Prostate gland (tissue), 2 donors: ENCODE results near the gene CDK16. TPM values are rescaled to one million over a fixed set of nuclear protein-coding genes. Genes with fewer than 3 reads are reported as not detected.

Experiments used
- DNase-seq: peaks from one replicate; pipeline ENCODE4 v3.0.0-alpha.2; 2019; ENCODE audit warnings: low spot score
- H3K27ac ChIP-seq, 2 donors: fragments of 200-600 bp; sonication (generic); 2 replicates each; pipeline ENCODE4 v1.5.1; 2017 to 2019
- H3K27me3 ChIP-seq: fragments of 200-600 bp; sonication (generic); replicated peaks from 2 replicates; pipeline ENCODE4 v1.5.1; 2019; ENCODE audit not compliant: insufficient read depth
- H3K36me3 ChIP-seq, 2 donors: fragments of 200-600 bp; sonication (generic); 1 replicate in 1 of 2; 2 replicates in 1 of 2; pipeline versions ENCODE4 v1.5.1 to v1.8.1; 2017 to 2019
- H3K4me1 ChIP-seq: fragments of 200-600 bp; sonication (generic); replicated peaks from 2 replicates; pipeline ENCODE4 v1.5.1; 2019
- H3K4me3 ChIP-seq, 2 donors: fragments of 200-600 bp; sonication (generic); 2 replicates each; pipeline ENCODE4 v1.5.1; 2017 to 2019
- H3K9me3 ChIP-seq: fragments of 200-600 bp; sonication (generic); 2 replicates; pipeline ENCODE4 v1.5.1; 2017
- POLR2A ChIP-seq: fragments of 450-650 bp; IDR thresholded peaks from one replicate; pipeline ENCODE4 v1.6.1; 2016; ENCODE audit warnings: antibody characterized with exemption, mild to moderate bottlenecking
- POLR2AphosphoS5 ChIP-seq: sonication (generic); formaldehyde crosslinking; IDR thresholded peaks from one replicate; pipeline ENCODE4 v1.6.1; 2017; ENCODE audit warnings: antibody characterized with exemption
- WGBS: methylation state at CpG from one replicate; pipeline ENCODE4 v1.1.5; 2018; 5-methylcytosine and 5-hydroxymethylcytosine counted together
- intact Hi-C: fragments of 100-400 bp; cut with DNase I; formaldehyde crosslinking; loops from one replicate; pipeline ENCODE4 v1.14.2; 2022
- total RNA-seq, 2 donors: library from RNA; depleted of rRNA; stranded (reverse); fragments of >200 nt; gene quantifications; one replicate each; pipeline ENCODE4 v1.1.0, GENCODE V29; 2016
- TF ChIP-seq, protein P1 (sequence below), 4 experiments: fragments of 200-600 bp in 2 of 4; fragments of 450-650 bp in 2 of 4; sonication (generic) in 2 of 4; IDR thresholded peaks; 1 replicate in 3 of 4; 2 replicates in 1 of 4; pipeline ENCODE4 v1.5.1; 2016 to 2019; ENCODE audit warnings: antibody characterized with exemption in 4 of 4, mild to moderate bottlenecking in 2 of 4, moderate library complexity in 2 of 4

Gene CDK16
- total RNA-seq, 2 donors from 2014 or later: 63.5 to 173 TPM

DNA sequence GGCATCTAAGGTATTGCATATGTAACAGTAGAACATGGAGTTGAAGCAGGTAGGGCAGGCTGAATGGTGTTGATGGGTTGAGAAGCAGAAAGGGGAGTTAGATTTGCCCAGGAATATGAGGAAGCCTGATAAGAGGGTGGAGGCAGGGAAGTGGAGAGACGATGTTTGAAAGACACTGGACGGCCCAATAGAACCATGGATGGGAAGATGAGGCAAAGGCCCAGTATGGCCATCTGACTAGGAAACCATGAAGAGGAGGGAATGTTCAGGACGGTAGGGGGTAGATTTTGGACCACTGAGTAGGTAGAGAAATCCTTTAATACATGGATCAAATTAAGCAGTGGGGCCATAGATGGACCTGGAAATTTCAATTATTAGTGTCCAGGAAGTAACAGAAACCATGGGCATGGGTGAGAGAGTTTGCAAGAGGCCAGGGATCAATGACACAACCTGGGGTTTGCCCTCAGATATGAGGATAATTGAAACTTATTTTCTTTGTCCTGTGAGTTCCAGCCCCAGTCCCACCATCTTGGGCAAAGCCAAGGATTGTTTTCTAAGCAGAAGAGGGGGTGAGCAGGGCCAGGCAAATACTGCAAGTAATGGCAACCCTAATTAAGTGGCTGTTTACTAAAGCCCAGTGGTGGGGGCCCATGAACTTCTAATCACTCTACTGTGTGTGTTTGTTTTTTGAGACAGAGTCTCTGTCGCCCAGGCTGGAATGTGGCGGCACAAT, 11.8 kb downstream of the CDK16 start:
- no peaks in the 10 kb centered on the region for H3K27me3 ChIP-seq
- H3K4me3 ChIP-seq: no peak overlapping the region
- H3K36me3 ChIP-seq: no peaks in the 10 kb centered on the region
- TF ChIP-seq, protein P1, sequence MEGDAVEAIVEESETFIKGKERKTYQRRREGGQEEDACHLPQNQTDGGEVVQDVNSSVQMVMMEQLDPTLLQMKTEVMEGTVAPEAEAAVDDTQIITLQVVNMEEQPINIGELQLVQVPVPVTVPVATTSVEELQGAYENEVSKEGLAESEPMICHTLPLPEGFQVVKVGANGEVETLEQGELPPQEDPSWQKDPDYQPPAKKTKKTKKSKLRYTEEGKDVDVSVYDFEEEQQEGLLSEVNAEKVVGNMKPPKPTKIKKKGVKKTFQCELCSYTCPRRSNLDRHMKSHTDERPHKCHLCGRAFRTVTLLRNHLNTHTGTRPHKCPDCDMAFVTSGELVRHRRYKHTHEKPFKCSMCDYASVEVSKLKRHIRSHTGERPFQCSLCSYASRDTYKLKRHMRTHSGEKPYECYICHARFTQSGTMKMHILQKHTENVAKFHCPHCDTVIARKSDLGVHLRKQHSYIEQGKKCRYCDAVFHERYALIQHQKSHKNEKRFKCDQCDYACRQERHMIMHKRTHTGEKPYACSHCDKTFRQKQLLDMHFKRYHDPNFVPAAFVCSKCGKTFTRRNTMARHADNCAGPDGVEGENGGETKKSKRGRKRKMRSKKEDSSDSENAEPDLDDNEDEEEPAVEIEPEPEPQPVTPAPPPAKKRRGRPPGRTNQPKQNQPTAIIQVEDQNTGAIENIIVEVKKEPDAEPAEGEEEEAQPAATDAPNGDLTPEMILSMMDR (IDR thresholded peaks at IDR 0.05): no peak
- H3K9me3 ChIP-seq: no peaks in the 10 kb centered on the region
- DNase-seq: no peak
- intact Hi-C loops: no loop called here
- no peaks in the 10 kb centered on the region for H3K4me1 ChIP-seq
- WGBS: 89% methylated on average over 5 of the region's 5 CpGs
- no peak overlapping the region for H3K27ac ChIP-seq

DNA sequence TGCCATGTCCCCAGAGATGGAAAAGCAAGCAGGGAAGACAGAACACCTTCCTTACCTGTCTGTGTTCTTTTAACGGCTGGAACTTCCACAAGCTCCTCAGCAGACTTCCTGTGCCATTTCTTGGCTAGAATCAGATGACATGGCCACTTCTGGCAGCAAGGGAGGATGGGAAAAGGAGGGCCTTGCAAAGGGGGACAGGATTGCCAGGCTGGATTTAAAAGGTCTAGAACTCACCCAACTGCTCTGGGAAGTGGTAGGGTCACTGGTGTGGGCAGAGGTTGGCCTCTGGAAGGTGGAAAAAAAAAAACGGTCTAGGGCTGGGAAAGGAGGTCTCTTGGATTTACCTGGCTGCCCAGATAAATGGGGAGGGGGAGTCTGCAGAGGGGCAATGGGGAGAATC, 12.7 kb downstream of the CDK16 start:
- Histone ChIP-seq H3K27me3 (no peaks in the 10 kb centered on the region), H3K4me3 (no peak overlapping the region), H3K27ac (no peak overlapping the region), H3K4me1 (no peaks in the 10 kb centered on the region), H3K36me3 (no peaks in the 10 kb centered on the region), H3K9me3 (no peaks in the 10 kb centered on the region)
- intact Hi-C loops: no loop called here
- DNase-seq: no peak
- WGBS: 68% methylated on average over 2 of the region's 2 CpGs
- no peak for TF ChIP-seq POLR2A
- TF ChIP-seq POLR2AphosphoS5: no peak
- TF ChIP-seq, protein P1 (IDR thresholded peaks at IDR 0.05): no peak

DNA sequence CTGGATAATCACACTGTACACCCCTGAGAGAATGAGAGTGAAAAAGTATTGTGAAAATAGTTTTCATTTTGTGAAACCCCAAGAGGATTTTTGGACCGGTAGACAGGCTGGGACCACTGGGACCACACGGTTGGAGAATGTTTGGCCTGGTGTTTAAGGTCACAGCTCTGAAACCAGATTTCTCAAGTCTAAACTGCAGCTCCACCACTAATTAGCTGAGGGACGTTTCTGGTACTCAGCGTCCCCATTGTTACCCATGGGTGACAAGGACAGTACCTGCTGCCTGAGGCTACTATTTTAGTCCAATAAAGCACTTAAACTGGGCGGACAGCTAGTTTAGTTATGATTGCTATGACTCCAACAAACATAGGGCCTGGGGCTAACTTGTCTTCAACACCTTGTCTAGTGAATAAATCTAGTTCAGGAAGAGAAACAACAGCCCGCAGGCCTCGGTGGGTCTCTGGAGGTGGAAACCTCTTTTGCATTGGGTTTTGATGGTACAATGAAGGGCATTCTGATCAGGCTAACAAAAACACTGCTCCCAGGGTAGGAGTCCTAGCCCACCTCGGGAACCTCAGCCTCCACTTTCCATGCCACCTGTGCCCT, 13.8 kb downstream of the CDK16 start:
- peak overlapping the region; percentile 99 to 100 for H3K27ac ChIP-seq
- H3K36me3 ChIP-seq: no peaks in the 10 kb centered on the region
- intact Hi-C loops: no loop called here
- no peaks in the 10 kb centered on the region for H3K4me1 ChIP-seq
- TF ChIP-seq POLR2AphosphoS5 (no peak), POLR2A (no peak)
- TF ChIP-seq, protein P1 (IDR thresholded peaks at IDR 0.05): no peak
- no peaks in the 10 kb centered on the region for H3K27me3 ChIP-seq
- no peaks in the 10 kb centered on the region for H3K9me3 ChIP-seq
- WGBS: 48% methylated on average over 8 of the region's 8 CpGs
- peak overlapping the region; percentile 56 for H3K4me3 ChIP-seq
- DNase-seq: no peak

DNA sequence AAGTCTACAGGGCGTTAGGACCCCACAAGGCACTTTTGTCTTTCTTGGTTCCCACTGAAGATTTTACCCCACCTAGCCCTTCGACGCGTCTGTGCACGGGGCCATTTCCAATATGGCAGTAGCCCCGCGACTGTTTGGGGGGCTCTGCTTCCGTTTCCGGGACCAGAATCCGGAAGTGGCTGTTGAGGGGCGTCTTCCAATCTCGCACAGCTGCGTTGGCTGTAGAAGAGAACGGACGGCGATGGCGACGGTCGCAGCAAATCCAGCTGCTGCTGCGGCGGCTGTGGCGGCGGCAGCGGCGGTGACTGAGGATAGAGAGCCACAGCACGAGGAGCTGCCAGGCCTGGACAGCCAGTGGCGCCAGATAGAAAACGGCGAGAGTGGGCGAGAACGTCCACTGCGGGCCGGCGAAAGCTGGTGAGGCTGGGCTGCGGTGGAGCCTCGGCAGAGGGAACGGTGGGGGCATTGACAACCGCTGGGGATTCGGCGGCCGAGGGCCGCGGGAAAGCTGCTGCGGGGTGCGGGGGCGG, 14.4 kb downstream of the CDK16 start, which contains the start of gene USP11:
USP11 (plus strand) TSS at position 207 of the 530 bp plus-strand sequence; CDS start at position 242, 35 bp downstream.
- intact Hi-C loops: no loop called here
- WGBS: 1% methylated on average over 8 of the region's 46 CpGs
- Histone ChIP-seq H3K4me1 (no peaks in the 10 kb centered on the region), H3K9me3 (no peaks in the 10 kb centered on the region), H3K27ac (peak within 1 kb of the TSS; percentile 99 to 100), H3K27me3 (no peaks in the 10 kb centered on the region), H3K36me3 (no peaks in the 10 kb centered on the region), H3K4me3 (peak within 1 kb of the TSS; percentile 56)
- no peak for DNase-seq
- peak; percentile 53 for TF ChIP-seq POLR2A
- TF ChIP-seq POLR2AphosphoS5: no peak
- TF ChIP-seq, protein P1 (IDR thresholded peaks at IDR 0.05): no peak
